HG03135 (cell line): Measurements from ENCODE around the gene TP53I13.

ENCODE experiments used
- ATAC-seq: cut with Tn5 transposase; IDR thresholded peaks from one replicate; pipeline ENCODE4 v1.9.1; 2021; ENCODE audit warnings: mild to moderate bottlenecking, moderate library complexity; ENCODE audit not compliant: unreplicated experiment

Gene TP53I13

GRCh38 chr17:29592850-29593551 is 24.5 kb downstream of the TP53I13 start, which contains the start of gene ANKRD13B:
ANKRD13B (plus strand) TSS chr17:29593132; CDS start chr17:29593622, 490 bp downstream.
- ATAC-seq, result no peak

DNA sequence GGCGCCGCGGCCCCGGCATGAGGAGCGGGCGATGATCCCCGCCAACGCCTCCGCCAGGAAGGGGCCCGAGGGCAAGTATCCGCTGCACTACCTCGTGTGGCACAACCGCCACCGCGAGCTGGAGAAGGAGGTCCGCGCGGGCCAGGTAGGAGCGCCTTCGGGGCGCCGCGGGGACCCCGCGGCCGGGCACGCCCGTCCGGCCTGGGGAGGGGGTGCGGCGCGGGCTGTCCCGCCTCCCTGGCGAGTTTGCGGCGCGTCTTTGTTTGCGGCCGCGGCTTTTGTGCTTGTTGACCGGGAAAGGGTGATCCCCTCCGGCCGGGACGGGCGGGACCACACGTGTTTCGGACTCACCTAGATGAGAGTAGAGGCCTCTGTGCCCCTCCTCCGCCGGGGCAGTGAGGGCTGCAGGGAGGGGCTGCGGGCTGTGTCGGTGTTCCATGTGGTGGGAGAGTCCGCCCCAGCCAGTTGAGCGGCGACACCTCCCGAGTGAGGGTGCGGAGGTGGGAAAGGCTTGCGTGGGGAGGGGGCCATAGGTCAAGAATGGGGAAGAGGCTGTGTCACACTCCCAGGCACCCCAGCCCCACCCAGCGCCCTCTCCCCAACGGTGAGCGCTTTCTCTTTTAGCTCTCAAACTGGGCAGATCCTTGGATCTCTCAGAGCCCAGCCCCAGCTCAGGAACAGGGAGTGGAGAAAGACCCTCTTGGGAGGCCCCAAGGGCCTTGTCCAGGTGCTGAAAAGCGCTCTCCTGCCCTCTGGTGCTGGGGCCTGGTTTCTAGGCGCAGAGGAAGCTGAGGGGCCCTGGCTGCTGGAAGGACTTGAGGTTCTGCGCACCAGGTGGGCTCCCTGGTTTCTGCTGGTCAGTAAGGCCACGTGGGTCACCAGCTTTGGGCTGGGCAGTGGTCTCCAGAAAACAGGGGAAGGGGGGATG is 25.4 kb downstream of the TP53I13 start:
- no peak for ATAC-seq

DNA sequence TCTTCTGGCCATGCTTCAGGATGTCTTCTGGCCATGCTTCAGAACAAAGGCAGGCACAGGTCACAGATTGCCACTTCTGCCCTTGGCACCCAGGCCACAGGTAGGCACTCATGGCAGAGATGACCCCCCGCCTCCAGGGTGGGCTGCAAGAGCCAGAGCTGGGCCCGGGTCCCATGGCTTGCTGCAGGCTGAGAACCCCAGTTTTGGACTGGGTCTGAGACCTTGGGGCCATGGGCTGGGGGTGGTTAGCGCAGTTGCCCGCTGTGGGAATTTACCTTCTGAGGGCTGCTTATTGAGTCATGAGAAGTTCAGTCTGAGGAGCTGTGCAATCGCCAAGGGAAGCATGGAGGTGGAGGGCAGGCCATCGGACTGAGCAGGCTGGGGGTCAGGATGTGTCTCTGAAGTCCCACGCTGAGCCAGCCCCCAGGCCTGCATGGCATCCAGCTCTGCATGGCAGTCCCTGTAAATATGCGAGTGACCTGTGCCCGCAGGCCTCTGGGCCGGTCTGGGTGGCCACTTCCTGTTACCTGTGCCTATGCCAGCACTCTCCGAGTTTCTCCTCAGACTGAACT is 26.1 kb downstream of the TP53I13 start:
- no peak for ATAC-seq

- ATAC-seq, result no peak
Measured at GRCh38 chr17:29595107-29595942, 26.8 kb downstream of the TP53I13 start.

GRCh38 chr17:29595943-29596774 is 27.7 kb downstream of the TP53I13 start:
- no peak for ATAC-seq

- ATAC-seq, result no peak
Measured at GRCh38 chr17:29596811-29597210, 28.3 kb downstream of the TP53I13 start.

DNA sequence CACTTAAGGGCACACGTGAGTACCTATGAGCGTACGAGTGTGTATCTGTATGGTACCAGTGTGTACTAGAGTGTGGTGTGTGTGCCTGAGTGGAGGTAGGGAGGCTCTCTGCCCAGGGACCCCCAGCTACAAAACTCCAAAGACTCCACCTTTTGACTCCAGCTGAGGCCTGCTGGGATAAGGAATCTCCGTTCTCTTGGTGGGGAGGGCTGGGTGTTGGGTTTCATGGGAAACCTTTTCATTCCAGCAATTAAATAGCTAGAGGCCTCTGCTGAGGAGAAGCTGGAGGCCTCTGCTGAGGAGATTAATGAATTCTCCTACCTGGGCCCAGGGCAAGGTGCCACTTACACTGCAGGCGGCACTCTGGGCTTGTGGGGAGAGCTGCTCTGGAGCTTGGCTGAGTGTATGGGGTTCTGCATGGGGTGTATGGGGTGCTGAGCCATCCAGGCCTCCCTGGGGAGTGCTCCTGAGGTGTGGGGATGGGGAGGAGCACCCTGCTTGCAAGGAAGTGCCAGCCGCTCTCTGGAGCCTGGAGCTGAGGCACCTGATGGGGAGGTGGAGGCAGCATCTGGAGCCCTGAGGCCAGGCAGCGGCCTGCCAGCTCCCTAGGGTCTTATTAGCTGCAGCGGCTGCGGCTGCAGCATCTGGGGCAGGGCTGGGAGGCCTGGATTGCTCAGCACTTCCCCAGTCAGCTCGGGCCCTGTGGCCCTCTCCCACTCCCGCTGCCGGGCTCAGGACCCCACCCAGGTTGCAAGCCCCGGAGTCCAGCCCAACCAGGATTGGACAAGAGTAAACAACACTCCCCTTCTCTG is 29.1 kb downstream of the TP53I13 start:
- ATAC-seq, result no peak

- ATAC-seq, result no peak
Measured at GRCh38 chr17:29603109-29603674, 34.7 kb downstream of the TP53I13 start.

- ATAC-seq, result no peak
Measured at GRCh38 chr17:29607557-29608195, 39.2 kb downstream of the TP53I13 start.

DNA sequence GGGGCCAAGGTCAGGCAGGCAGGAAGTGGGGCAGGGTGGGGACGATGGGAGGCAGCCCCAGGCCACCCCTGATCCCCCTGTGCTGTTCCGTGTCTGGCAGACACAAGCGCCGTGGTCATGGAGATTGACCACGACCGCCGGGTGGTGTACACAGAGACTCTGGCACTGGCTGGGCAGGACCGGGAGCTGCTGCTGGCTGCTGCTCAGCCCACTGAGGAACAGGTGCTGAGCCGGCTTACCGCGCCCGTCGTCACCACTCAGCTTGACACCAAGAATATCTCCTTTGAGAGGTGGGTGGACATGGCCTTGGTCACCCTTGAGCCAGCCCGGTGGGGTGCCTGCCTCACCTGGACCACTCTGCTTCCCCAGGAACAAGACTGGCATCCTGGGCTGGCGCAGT is 40.5 kb downstream of the TP53I13 start:
- no peak for ATAC-seq

GRCh38 chr17:29610395-29610794 is 41.9 kb downstream of the TP53I13 start:
- no peak for ATAC-seq

GRCh38 chr17:29611351-29612093 is 43.0 kb downstream of the TP53I13 start:
- ATAC-seq, result no peak

DNA sequence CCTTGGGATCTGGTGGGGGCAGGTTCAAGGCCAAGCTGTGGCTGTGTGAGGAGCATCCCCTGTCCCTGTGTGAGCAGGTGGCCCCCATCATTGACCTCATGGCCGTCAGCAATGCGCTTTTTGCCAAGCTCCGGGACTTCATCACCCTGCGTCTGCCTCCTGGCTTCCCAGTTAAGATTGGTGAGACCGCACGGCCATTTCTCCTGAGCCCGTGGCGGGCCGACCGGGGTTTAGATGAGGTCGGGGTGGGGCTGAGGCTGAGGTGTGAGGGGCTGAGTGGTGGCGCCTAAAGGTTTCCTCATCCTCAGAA is 43.5 kb downstream of the TP53I13 start:
- no peak for ATAC-seq

DNA sequence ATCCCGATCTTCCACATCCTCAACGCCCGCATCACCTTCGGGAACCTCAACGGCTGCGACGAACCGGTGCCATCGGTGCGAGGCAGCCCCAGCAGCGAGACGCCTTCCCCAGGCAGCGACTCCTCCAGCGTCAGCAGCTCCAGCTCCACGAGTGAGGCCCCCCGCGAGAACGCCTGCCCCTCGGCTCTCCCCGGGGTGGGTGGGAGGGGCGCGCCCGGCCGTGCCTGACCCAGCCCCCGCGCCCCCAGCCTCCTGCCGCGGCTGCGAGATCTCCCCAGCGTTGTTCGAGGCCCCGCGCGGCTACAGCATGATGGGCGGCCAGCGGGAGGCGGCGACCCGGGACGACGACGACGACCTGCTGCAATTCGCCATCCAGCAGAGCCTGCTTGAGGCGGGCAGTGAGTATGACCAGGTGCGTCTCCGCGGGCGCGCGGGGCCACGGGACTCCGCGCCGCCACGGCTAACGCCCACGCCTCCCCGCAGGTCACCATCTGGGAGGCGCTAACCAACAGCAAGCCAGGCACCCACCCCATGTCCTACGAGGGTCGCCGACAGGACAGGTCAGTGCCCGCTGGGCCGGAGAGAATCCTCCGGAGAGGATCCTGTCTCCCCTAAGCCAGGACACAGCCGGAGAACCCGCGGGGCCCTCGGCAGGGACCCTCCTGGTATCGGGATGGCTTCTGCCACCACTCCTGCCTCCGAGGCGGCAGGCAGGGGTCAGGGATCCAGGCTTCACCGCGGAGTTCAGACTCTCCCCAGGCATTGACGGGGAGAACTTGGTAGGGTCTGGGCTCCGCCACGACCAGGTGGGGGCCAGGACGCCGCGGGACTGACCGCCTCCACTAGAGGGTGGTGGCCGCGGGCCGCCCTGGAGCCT is 44.1 kb downstream of the TP53I13 start:
- ATAC-seq, result no peak

DNA sequence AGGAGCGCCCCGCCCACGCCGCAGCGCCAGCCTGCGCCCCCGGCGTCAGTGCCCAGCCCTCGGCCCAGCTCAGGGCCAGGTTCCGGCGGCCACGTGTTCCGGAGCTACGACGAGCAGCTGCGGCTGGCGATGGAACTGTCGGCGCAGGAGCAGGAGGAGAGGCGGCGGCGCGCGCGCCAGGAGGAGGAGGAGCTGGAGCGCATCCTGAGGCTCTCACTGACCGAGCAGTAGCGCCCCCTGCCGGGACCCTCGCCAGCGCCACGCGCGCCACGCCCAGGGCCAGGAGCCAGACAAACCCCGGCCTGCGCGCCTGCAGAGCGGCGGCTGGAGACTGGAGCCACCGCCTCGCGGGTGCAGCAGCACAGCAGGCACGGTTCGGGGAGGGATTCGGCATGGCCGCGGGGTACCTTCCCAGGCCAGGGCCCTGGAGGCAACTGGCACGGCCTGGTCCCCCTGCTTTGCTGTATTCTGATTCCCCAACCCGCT is 44.9 kb downstream of the TP53I13 start:
- ATAC-seq, result no peak

DNA sequence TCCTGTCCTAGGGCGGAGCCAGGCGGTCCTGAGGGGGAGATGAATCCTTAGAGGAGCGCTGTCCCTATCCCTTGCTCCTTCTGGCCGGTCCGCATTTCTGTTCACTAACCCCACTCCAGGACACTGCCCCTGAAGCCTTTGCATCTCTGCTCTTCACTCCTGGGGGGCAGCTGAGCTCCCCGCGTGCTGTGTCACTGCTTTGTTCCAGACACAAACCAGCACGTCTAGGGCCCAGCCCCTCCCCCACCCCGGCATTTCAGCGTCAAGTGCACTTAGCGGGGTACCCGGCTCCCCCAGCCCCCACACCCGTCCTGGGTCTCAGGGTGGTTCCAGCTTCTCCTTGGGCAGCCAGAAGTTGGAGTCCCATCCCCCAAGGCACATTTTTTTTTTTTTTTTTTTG is 45.4 kb downstream of the TP53I13 start:
- no peak for ATAC-seq
